Peyer's patch (tissue), 4 donors: ENCODE measurements around the gene RPS8.

Source experiments
- POLR2A ChIP-seq, 2 donors: fragments of 450-650 bp; IDR thresholded peaks; one replicate each; pipeline ENCODE4 v1.5.1; 2017; ENCODE audit warnings: antibody characterized with exemption in 2 of 2, mild to moderate bottlenecking in 2 of 2, moderate library complexity in 2 of 2
- TF ChIP-seq, protein P1 (sequence below), 6 experiments: fragments of 450-650 bp in 4 of 6; fragments of 200-600 bp in 2 of 6; sonication (generic) in 1 of 6; IDR thresholded peaks; one replicate each; pipeline ENCODE4 v1.5.1; 2017 to 2019; ENCODE audit warnings: antibody characterized with exemption in 6 of 6, mild to moderate bottlenecking in 3 of 6, moderate library complexity in 1 of 6

DNA sequence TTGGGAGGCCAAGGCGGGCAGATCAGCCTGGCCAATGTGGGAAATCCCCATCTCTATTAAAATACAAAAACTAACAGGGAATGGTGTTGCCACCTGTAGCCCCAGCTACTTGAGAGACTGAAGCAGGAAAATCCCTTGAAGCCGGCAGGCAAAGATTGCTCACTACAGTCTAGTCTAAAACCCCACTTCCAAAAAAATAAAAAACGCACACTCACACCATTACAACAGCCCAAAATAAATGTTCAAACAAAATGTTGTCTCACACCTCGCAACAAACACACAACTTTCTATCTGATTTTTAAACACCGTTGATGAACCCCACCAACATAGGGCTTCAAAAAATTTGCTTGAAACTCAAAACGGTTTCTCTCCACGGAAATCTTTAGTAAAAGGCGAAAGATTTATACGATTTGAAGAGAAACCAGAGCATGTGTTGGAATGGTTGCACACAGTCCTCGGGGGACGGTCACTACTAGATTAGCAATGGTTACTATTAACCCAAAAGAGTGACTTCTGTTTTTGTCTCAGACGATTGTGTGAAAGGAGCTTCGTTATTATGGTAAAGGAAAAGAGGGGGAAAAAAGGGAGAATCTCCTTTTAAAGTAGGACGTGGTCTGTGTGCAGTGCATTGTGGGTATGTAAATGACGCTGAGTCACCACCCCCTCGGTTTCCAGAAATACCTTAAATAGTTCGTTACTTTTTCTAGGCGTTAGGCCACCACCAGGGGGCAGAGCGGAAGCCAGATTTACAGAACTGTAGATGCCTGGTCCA lies 44.4 kb upstream of the RPS8 start, which contains the start of gene RNU5D-1:
- TF ChIP-seq POLR2A (IDR thresholded peaks at IDR 0.05) = peak; percentile 87 to 98
- TF ChIP-seq, protein P1, sequence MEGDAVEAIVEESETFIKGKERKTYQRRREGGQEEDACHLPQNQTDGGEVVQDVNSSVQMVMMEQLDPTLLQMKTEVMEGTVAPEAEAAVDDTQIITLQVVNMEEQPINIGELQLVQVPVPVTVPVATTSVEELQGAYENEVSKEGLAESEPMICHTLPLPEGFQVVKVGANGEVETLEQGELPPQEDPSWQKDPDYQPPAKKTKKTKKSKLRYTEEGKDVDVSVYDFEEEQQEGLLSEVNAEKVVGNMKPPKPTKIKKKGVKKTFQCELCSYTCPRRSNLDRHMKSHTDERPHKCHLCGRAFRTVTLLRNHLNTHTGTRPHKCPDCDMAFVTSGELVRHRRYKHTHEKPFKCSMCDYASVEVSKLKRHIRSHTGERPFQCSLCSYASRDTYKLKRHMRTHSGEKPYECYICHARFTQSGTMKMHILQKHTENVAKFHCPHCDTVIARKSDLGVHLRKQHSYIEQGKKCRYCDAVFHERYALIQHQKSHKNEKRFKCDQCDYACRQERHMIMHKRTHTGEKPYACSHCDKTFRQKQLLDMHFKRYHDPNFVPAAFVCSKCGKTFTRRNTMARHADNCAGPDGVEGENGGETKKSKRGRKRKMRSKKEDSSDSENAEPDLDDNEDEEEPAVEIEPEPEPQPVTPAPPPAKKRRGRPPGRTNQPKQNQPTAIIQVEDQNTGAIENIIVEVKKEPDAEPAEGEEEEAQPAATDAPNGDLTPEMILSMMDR (IDR thresholded peaks at IDR 0.05) = peak; percentile 86 to 96 (median 88)
